H1 (cell line): Measurements from ENCODE around the gene IFNG-AS1.

Experiments
- BACH1 ChIP-seq: IDR thresholded peaks from 2 replicates; pipeline ENCODE4 v1.6.1; 2012; ENCODE audit warnings: low read length, improper control_type of control experiment
- BCL11A ChIP-seq, 2 experiments: IDR thresholded peaks; one replicate each; pipeline ENCODE4 v1.6.1; 2011; ENCODE audit warnings: low read depth in 2 of 2, low read length in 2 of 2, mild to moderate bottlenecking in 2 of 2
- CHD2 ChIP-seq: IDR thresholded peaks from 2 replicates; pipeline ENCODE4 v1.6.1; 2012; ENCODE audit warnings: low read length, improper control_type of control experiment
- CREB1 ChIP-seq: IDR thresholded peaks from 2 replicates; pipeline ENCODE4 v1.6.1; 2012; ENCODE audit warnings: inconsistent platforms
- GABPA ChIP-seq: IDR thresholded peaks from 2 replicates; pipeline ENCODE4 v1.6.1; 2011; ENCODE audit warnings: mild to moderate bottlenecking, low read length, moderate library complexity, borderline replicate concordance; ENCODE audit not compliant: insufficient read depth
- GTF2F1 ChIP-seq: IDR thresholded peaks from 2 replicates; pipeline ENCODE4 v1.6.1; 2012; ENCODE audit warnings: low read depth, low read length, improper control_type of control experiment, borderline replicate concordance
- HDAC6 ChIP-seq: IDR thresholded peaks from one replicate; pipeline ENCODE4 v1.7.1; 2012; ENCODE audit warnings: low read depth, mild to moderate bottlenecking, inconsistent platforms, low read length, moderate library complexity
- JUN ChIP-seq: IDR thresholded peaks from 2 replicates; pipeline ENCODE4 v1.6.1; 2011; ENCODE audit warnings: low read depth, mild to moderate bottlenecking, improper control_type of control experiment, low read length
- JUND ChIP-seq: IDR thresholded peaks from 2 replicates; pipeline ENCODE4 v1.6.1; 2011; ENCODE audit warnings: mild to moderate bottlenecking, improper control_type of control experiment, low read length
- NRF1 ChIP-seq: IDR thresholded peaks from 2 replicates; pipeline ENCODE4 v1.6.1; 2011; ENCODE audit warnings: mild to moderate bottlenecking, low read depth, low read length, improper control_type of control experiment
- POLR2A ChIP-seq, 2 experiments: IDR thresholded peaks; 1 replicate in 1 of 2; 2 replicates in 1 of 2; pipeline ENCODE4 v1.6.1; 2011; ENCODE audit warnings: low read depth in 2 of 2, low read length in 2 of 2, mild to moderate bottlenecking in 2 of 2; ENCODE audit errors: control extremely low read depth in 1 of 2
- RNF2 ChIP-seq: fragments of 200-900, 300-1000 bp; sonication (generic); IDR thresholded peaks from 2 replicates; pipeline ENCODE4 v1.7.1; 2016; ENCODE audit warnings: borderline replicate concordance, low read depth, mild to moderate bottlenecking, antibody characterized with exemption, low read length; ENCODE audit not compliant: poor library complexity, severe bottlenecking; ENCODE audit errors: missing control alignments
- TAF1 ChIP-seq: IDR thresholded peaks from 2 replicates; pipeline ENCODE4 v1.6.1; 2011; ENCODE audit warnings: mild to moderate bottlenecking, low read depth, low read length
- TF ChIP-seq, protein P1 (sequence below), 3 experiments: IDR thresholded peaks; 1 replicate in 2 of 3; 2 replicates in 1 of 3; pipeline versions ENCODE4 v1.5.1 to v1.6.1; 2011; ENCODE audit warnings: low read length in 3 of 3, mild to moderate bottlenecking in 3 of 3, inconsistent platforms in 2 of 3, low read depth in 1 of 3, moderate library complexity in 1 of 3; ENCODE audit not compliant: insufficient read depth in 1 of 3; ENCODE audit errors: control extremely low read depth in 1 of 3

DNA sequence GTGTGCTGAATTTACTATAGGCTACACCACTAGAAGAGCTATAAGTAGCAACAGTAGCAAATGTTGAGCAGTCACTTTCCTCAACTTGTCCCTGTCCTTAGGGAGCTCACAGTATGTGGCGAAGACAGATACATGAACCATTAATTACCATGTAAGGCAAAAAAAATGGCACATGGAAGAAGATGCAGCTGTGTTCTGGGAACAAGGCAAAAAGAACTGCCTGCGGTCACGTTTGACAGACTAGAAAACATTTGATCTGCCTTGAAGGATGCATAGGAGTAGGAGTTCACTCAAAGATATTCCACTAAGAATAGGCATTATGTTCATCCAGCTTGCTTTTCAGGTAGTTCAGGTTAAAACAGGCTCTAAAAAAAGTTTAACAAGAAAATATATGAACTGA lies 46.5 kb upstream of the IFNG-AS1 start:
- TF ChIP-seq JUN (no peak), POLR2A (IDR thresholded peaks at IDR 0.05; ENCODE audit: control extremely low read depth in 1 of 2, low read depth in 2 of 2, low read length in 2 of 2) (no peak), BCL11A (IDR thresholded peaks at IDR 0.05; ENCODE audit: low read depth in 2 of 2, low read length in 2 of 2) (no peak), RNF2 (no peak), NRF1 (no peak), CREB1 (no peak), HDAC6 (no peak), GABPA (no peak), CHD2 (no peak), GTF2F1 (no peak), JUND (no peak), BACH1 (no peak), TAF1 (no peak)
- TF ChIP-seq, protein P1, sequence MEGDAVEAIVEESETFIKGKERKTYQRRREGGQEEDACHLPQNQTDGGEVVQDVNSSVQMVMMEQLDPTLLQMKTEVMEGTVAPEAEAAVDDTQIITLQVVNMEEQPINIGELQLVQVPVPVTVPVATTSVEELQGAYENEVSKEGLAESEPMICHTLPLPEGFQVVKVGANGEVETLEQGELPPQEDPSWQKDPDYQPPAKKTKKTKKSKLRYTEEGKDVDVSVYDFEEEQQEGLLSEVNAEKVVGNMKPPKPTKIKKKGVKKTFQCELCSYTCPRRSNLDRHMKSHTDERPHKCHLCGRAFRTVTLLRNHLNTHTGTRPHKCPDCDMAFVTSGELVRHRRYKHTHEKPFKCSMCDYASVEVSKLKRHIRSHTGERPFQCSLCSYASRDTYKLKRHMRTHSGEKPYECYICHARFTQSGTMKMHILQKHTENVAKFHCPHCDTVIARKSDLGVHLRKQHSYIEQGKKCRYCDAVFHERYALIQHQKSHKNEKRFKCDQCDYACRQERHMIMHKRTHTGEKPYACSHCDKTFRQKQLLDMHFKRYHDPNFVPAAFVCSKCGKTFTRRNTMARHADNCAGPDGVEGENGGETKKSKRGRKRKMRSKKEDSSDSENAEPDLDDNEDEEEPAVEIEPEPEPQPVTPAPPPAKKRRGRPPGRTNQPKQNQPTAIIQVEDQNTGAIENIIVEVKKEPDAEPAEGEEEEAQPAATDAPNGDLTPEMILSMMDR (IDR thresholded peaks at IDR 0.05; ENCODE audit: control extremely low read depth in 1 of 3, insufficient read depth in 1 of 3, low read depth in 1 of 3, low read length in 3 of 3): no peak
